Spleen (tissue), 11 donors: ENCODE results near the gene GNAO1. TPM values are rescaled to one million over a fixed set of nuclear protein-coding genes. Genes with fewer than 3 reads are reported as not detected.

Experiments used
- DNase-seq: peaks from one replicate; pipeline ENCODE4 v3.0.0-alpha.2; 2020
- H3K27ac ChIP-seq, 8 donors: fragments of 200-600 bp; sonication (generic) in 7 of 8; 1 replicate in 4 of 8; 2 replicates in 4 of 8; pipeline versions ENCODE4 v1.5.0 to v1.8.0; 2016 to 2021; ENCODE audit warnings: inconsistent platforms in 4 of 8, mild to moderate bottlenecking in 4 of 8, moderate library complexity in 1 of 8
- H3K27me3 ChIP-seq, 7 donors: fragments of 200-600 bp; sonication (generic) in 6 of 7; replicated peaks in 1 of 7; 1 replicate in 4 of 7; 2 replicates in 3 of 7; pipeline versions ENCODE4 v1.5.0 to v1.8.0; 2016 to 2021; ENCODE audit warnings: inconsistent platforms in 3 of 7, mild to moderate bottlenecking in 1 of 7
- H3K36me3 ChIP-seq, 6 donors: fragments of 200-600 bp; sonication (generic) in 5 of 6; 1 replicate in 4 of 6; 2 replicates in 2 of 6; pipeline versions ENCODE4 v1.5.0 to v1.8.0; 2016 to 2021; ENCODE audit warnings: inconsistent platforms in 2 of 6
- H3K4me1 ChIP-seq, 6 donors: fragments of 200-600 bp; sonication (generic) in 5 of 6; 1 replicate in 3 of 6; 2 replicates in 3 of 6; pipeline versions ENCODE4 v1.5.0 to v1.8.0; 2016 to 2021; ENCODE audit warnings: inconsistent platforms in 3 of 6
- H3K4me3 ChIP-seq, 8 donors: fragments of 200-600 bp; sonication (generic) in 7 of 8; 1 replicate in 4 of 8; 2 replicates in 4 of 8; pipeline versions ENCODE4 v1.5.0 to v1.8.0; 2016 to 2021; ENCODE audit warnings: inconsistent platforms in 4 of 8, mild to moderate bottlenecking in 4 of 8, moderate library complexity in 2 of 8
- H3K9me3 ChIP-seq, 8 donors: fragments of 200-600 bp; sonication (generic) in 7 of 8; 1 replicate in 4 of 8; 2 replicates in 4 of 8; pipeline versions ENCODE4 v1.5.0 to v1.8.0; 2016 to 2021; ENCODE audit warnings: inconsistent platforms in 4 of 8
- CTCF ChIP-seq, 11 experiments: fragments of 200-600 bp in 7 of 11; fragments of 450-650 bp in 4 of 11; sonication (generic) in 4 of 11; IDR thresholded peaks in 8 of 11; conservative IDR thresholded peaks in 3 of 11; 1 replicate in 7 of 11; 2 replicates in 4 of 11; pipeline versions ENCODE4 v1.4.0 to v1.8.0; 2016 to 2021; ENCODE audit warnings: antibody characterized with exemption in 11 of 11, inconsistent platforms in 4 of 11, mild to moderate bottlenecking in 1 of 11
- POLR2A ChIP-seq, 3 donors: fragments of 450-650 bp; IDR thresholded peaks; one replicate each; pipeline ENCODE4 v1.5.1; 2017; ENCODE audit warnings: antibody characterized with exemption in 3 of 3, mild to moderate bottlenecking in 1 of 3
- POLR2AphosphoS5 ChIP-seq, 3 donors: sonication (generic); formaldehyde crosslinking; IDR thresholded peaks; one replicate each; pipeline ENCODE4 v1.5.1; 2017; ENCODE audit warnings: antibody characterized with exemption in 3 of 3
- WGBS, 5 donors: extraction: QIAGEN DNeasy Blood & Tissue Kit in 3 of 5; methylation state at CpG; one replicate each; pipeline versions ENCODE4 v1.1.5 to v1.1.7; 2013 to 2018; 5-methylcytosine and 5-hydroxymethylcytosine counted together
- intact Hi-C: fragments of 100-400 bp; cut with DNase I; formaldehyde crosslinking; loops from one replicate; pipeline ENCODE4 v1.15.0; 2023; ENCODE audit warnings: low total_unique reads
- polyA plus RNA-seq, 3 donors: library from polyadenylated mRNA; stranded (reverse); fragments of 200-250 nt; gene quantifications; one replicate each; pipeline ENCODE4 v1.2.1, GENCODE V29; 2013
- total RNA-seq, 7 donors: library from RNA; depleted of rRNA in 3 of 7; stranded (reverse); fragments of >200 nt in 3 of 7; fragmentation: NEBNext Ultra II Directional in 4 of 7; extraction: Animal tissue kit (Norgen Biotek cat#: 25700) in 4 of 7; gene quantifications; one replicate each; pipeline versions ENCODE4 v1.1.0 to v1.2.1, GENCODE V29; 2016 to 2021
- donor health status: healthy with polysubstance abuse.
- donor health status: DM: no; HTN: no; CAD: no; lungs with moderate emphysema.
- donor health status: DM: no; HTN: no; CAD: no.
- donor health status: Bipolar disorder and iron deficiency.
- donor health status: healthy.
- donor health status: DM: no; HTN: no; CAD: no.
- donor health status: DM: yes; HTN: yes; CAD: no.

The GNAO1 gene
- total and polyA plus RNA-seq, 10 donors, result 0.32 to 7.9 (median 4.7) TPM

- TF ChIP-seq POLR2AphosphoS5 (IDR thresholded peaks at IDR 0.05) (no peak), CTCF (IDR thresholded peaks at IDR 0.05 in 8 of 11, conservative IDR thresholded peaks at IDR 0.05 in 3 of 11) (no peak), POLR2A (IDR thresholded peaks at IDR 0.05) (no peak)
- no peak overlapping the region for H3K27ac ChIP-seq
- 64 to 75% (median 67%) methylated on average over 14 of the region's 14 CpGs for WGBS, 5 donors
- intact Hi-C loops, result no loop called here
- no peaks in the 10 kb centered on the region for H3K9me3 ChIP-seq
- no peaks in the 10 kb centered on the region for H3K36me3 ChIP-seq
- DNase-seq, result peak; percentile 60
- H3K27me3 ChIP-seq, result no peaks in the 10 kb centered on the region
- H3K4me3 ChIP-seq, result no peak overlapping the region
- H3K4me1 ChIP-seq, result peaks cover 0 to 14% (median 2%) of the 10 kb centered on the region in 6 donors
These were observed 109.9 kb downstream of the GNAO1 start for GRCh38 chr16:56300891-56301850.

DNA sequence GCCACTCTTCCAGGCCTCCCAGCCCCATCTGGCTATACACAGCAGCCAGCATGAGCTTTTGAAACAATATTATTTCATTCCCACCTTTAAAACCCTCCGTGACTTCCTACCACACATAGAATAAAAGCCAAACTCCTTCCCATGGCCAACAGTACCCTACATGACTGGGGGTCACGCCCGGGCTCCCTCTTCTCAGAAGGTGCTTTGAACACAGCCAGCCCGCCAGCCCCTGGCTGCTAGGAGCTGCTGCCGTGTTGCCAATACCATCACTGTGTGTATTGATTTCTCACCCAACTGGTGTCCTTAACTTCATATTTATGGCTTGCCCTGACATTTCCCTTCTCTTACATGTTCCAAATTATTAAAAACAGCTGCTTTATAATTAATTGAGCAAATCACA lies 111.2 kb downstream of the GNAO1 start:
- H3K27ac ChIP-seq, result no peak overlapping the region
- peaks cover 0 to 7% (median 0%) of the 10 kb centered on the region in 7 donors for H3K27me3 ChIP-seq
- H3K9me3 ChIP-seq, result no peaks in the 10 kb centered on the region
- TF ChIP-seq POLR2A (IDR thresholded peaks at IDR 0.05) (no peak), POLR2AphosphoS5 (IDR thresholded peaks at IDR 0.05) (no peak)
- H3K36me3 ChIP-seq, result no peaks in the 10 kb centered on the region
- intact Hi-C loops, result no loop called here
- H3K4me3 ChIP-seq, result no peak overlapping the region
- peak; percentile 48 for DNase-seq
- peaks cover 0 to 13% (median 2%) of the 10 kb centered on the region in 6 donors for H3K4me1 ChIP-seq
- 89 to 100% (median 93%) methylated on average over 5 of the region's 5 CpGs for whole genome bisulfite sequencing, 5 donors

GRCh38 chr16:56303066-56303715 lies 111.9 kb downstream of the GNAO1 start:
- peaks cover 0 to 7% (median 0%) of the 10 kb centered on the region in 7 donors for H3K27me3 ChIP-seq
- peak; percentile 58 for DNase-seq
- WGBS, 5 donors, result 86 to 97% (median 93%) methylated on average over 11 to 13 of the region's 13 CpGs
- intact Hi-C loops, result no loop called here
- TF ChIP-seq POLR2A (IDR thresholded peaks at IDR 0.05) (no peak), POLR2AphosphoS5 (IDR thresholded peaks at IDR 0.05) (no peak), CTCF (IDR thresholded peaks at IDR 0.05 in 8 of 11, conservative IDR thresholded peaks at IDR 0.05 in 3 of 11) (no peak)
- no peak overlapping the region for H3K27ac ChIP-seq
- H3K4me3 ChIP-seq, result no peak overlapping the region
- peaks cover 0 to 13% (median 2%) of the 10 kb centered on the region in 6 donors for H3K4me1 ChIP-seq
- no peaks in the 10 kb centered on the region for H3K36me3 ChIP-seq
- no peaks in the 10 kb centered on the region for H3K9me3 ChIP-seq

DNA sequence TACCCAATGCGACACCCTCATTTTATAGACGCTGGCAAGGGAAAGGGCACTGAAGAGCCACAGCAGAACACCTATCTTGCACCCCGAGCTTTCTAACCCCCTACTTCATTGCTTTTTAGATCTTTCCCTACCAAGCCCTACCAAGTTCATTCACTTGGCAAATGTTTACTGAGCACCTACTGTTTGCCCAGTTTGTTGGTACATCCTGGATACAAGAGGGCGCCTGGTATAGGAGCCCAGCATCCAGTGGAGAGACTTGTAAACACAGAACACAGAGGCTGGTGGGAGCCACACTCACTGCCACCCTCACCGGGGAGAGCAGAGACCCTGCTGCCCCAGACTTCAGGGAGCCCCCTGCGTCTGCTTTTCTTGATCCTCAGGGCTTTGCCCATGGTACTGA lies 112.6 kb downstream of the GNAO1 start:
- H3K4me1 ChIP-seq, result peaks cover 0 to 12% (median 2%) of the 10 kb centered on the region in 6 donors
- TF ChIP-seq POLR2AphosphoS5 (IDR thresholded peaks at IDR 0.05), result no peak
- 87 to 92% (median 90%) methylated on average over 6 of the region's 6 CpGs for WGBS, 5 donors
- H3K27me3 ChIP-seq, result peaks cover 0 to 7% (median 0%) of the 10 kb centered on the region in 7 donors
- intact Hi-C loops, result no loop called here
- H3K27ac ChIP-seq, result no peak overlapping the region
- no peaks in the 10 kb centered on the region for H3K9me3 ChIP-seq
- peak; percentile 47 for DNase-seq
- H3K4me3 ChIP-seq, result no peak overlapping the region
- H3K36me3 ChIP-seq, result no peaks in the 10 kb centered on the region
